GM19025 (cell line): ENCODE measurements around the gene MTRF1L.
A peak's percentile ranks its signal among the peaks of the same experiment; 100 is the strongest.
"Not testable (repeated sequence)": the region's sequence is repeated elsewhere in the genome, so short reads cannot be mapped to it uniquely, and the experiment has no call there.

Experiments used
- ATAC-seq: cut with Tn5 transposase; IDR thresholded peaks from one replicate; pipeline ENCODE4 v1.9.1; 2021; ENCODE audit warnings: mild to moderate bottlenecking, low read depth, moderate library complexity; ENCODE audit not compliant: unreplicated experiment

The MTRF1L gene

DNA sequence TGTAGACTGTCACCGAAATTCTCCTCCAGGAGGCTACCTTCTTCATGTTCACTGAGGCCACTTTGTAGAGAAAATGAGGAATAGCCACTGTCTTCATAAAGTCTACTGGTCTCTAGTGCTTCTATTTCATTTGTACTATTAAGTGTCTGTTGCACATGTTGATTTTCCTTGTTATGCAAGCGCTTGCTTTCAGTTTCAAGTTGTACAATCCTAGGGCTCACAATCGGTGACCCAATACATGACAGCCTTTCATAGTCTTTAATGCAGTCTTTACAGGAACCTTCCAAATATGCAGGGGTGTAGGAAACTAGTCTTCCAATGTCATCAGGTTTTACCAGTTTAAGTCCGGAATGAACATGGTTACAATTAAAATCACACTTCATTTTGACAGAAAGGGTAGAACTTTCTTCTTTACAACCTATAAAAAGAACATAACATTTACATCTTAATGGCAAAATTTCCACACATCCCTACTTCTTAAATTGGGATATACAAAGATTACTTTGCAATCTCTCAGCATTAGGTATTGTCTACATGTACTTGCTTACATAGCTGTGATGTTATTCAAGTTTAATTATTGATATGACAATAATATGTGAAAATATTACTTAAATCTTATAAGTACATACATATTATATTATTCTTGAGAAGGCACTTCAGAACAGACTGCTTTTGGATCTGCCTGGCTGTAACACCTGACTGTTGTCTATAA lies 27.1 kb downstream of the MTRF1L start:
- no peak for ATAC-seq

DNA sequence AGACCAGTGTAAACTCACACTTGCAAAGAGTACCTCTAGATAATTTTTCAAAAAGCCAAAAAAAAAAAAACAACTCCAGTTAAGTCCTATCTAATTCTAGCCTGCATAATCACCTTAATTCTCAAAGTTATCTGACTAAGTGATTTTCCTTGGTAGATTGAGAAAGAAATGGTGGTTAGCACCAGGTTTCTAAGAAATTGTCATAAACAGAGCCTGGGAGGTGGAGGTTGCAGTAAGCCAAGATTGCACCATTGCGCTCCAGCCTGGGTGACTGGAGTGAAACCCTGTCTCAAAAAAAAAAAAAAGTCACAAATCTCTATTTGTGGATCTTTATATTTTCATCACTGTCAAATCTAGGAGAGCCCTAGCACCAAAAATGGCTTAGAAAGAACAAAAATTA lies 28.6 kb downstream of the MTRF1L start:
- ATAC-seq, result no peak

DNA sequence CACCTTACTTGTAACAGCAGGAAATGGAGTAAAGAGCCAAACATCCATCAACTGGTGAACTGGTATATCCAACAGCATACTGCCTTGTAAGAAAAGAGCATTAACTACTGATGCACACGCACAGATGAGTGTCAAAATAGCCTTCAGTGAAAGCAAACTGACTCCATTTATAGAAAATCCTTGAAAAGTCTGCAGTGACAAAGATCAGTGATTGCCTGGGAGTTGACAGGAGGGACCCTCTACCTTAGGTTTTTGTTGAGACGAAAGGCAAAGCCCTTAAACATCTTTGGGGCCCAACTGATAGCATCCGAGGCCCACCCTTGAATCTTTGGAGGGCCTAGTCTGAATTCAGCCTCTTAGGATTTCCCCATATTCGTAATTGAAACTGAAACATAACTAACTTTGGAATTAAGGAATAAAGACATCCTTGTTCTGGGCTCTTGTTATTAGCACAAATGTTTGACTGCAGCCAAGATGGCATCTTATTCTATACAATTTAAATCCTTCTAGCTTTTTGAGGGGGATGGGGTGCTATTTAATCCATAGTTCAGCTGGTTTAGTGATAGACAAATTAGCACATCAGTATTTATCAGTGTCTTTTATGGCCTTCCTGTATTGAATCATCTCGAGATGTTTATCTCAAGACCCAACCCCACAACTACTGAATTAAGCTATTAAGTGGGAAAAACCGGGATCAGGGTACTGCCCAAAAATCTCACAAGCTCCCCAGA lies 32.7 kb downstream of the MTRF1L start:
- ATAC-seq, result no peak

DNA sequence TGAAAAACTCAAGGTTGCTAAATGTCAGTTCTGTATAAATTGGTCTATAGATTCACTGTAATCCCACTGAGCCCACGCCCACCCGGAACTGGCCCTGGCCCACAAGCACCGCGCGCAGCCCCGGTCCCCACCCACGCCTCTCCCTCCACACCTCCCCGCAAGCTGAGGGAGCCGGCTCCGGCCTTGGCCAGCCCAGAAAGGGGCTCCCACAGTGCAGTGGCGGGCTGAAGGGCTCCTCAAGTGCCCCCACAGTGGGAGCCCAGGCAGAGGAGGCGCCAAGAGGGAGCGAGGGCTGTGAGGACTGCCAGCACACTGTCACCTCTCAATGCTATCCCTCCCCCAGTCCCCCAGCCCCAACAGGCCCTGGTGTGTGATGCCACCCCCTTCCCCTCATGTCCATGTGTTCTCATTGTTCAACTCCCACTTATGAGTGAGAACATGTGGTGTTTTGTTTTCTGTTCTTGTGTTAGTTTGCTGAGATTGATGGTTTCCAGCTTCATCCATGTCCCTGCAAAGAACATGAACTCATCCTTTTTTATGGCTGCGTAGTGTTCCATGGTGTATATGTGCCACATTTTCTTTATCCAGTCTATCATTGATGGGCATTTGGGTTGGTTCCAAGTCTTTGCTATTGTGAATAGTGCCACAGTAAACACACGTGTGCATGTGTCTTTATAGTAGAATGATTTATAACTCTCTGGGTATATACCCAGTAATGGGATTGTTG lies 36.2 kb downstream of the MTRF1L start:
- not testable (repeated sequence) for ATAC-seq

DNA sequence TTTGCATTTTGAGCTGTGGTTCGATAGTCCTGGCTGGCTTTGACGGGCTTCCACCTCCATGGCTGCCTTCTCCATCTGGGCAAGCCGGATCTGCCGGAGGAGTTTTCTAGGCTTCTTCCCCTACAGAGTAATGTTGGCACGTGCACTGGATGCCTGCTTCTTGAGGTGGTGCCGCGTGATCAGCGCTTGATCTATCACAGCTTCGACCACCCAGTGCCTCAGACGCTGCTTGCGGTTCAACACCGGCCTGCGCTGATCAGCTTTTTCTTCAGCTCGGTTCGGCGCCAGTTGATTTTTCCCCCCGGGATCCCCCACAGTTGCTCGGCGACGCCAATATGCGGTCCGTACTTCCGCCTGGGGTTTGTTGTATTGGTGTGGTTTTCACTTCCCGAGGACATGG lies 43.2 kb downstream of the MTRF1L start:
- ATAC-seq, result no peak

DNA sequence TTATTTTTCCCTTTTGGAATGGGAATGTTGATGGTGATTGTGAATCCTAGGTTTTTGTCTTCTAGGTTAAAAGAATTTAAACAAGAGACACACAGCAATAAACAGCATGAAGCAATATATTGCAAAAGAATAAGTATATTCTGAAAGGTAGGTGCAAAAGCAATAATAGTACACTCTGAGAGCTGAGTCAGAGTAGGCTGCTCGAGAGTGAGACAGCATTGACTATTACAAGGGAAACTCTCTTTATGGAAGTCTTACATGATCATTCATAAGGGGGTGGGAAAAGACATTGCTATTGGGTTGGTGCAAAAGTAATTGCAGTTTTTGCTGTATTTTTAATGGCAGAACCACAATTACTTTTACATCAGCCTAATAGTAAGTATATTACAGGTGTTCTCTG lies 44.7 kb downstream of the MTRF1L start:
- ATAC-seq, result no peak

DNA sequence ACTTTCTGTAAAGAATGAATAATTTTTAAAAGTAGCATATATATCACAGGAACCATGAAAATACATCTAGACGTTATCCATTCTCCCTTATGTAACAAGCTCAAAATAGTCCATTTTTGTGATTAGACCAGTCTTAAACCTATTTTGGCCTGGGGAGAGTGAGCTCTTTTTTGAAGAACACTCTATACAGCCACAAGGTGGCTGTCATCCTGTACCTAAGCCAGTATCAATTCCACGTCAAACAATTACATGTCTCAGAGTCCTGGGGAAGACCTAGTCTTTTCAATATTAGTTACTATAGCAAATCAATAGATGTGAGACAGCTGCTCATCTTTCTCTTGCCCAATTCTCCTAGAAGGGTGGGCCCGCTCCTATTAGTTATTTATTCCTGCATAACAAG lies 48.1 kb downstream of the MTRF1L start:
- ATAC-seq, result no peak

DNA sequence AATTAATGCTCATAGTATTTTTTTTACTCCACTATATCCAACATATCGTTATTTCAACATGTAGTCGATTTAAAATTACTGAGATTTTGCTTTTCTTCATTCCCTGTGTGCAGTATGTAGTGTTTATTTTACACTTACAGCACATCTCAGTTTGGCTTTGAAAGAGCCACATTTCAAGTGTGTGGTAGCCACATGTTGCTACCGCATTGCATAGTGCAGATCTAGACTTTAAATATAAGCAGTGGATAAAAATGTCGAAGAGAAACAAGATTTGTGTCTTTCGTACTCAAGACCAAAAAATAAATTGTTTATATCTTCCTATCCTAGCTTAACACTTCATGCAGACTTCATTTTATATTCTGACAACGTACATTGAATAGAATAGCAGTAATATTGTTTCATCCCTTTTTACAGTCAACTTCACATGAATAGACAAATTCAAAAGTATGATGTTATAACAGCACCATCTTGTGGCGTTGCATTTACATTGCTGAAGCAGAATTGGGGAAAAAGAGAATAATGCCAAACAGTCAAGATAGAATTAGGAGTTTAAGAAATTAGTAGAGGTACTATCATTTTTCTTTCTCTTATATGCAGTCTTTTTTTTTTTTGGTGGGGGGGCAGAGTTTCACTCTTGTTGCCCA lies 49.5 kb downstream of the MTRF1L start:
- ATAC-seq, result no peak

DNA sequence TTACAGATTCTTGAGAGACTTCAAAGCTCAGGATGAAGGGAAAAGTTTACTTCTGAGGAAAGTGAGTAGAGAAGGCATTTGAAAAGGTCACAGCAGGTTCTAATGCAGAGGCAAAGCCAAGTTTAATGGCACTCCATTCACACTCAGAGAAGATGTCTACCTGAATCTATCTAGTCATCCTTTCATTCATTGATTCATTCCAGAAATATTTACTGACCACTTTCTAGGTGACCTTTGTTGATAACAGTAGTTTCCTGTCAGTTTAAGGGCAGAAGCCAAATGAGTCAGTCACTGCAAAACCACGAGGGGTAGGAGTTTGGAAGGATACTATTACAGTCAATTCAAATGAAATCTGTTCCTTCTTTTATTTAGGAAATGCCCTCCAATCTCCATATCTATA lies 50.5 kb downstream of the MTRF1L start:
- no peak for ATAC-seq

DNA sequence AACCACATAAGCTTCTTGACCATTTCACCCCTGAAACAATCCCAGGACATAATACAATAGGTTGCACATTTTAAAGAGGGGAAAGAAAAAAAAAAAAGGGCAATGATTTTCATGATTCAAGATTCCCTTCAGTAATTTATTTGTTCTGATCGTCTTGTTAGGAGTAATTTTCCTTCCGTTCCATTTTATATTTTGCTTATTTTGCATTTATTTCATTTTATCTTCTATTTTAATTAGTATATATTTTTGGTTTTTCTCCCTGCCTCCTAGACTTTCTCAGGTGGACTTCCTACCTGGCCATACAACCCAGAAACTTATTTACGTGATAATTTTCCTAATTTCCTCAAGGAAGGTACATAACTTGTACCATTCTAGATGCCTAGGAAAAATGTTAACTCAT lies 52.3 kb downstream of the MTRF1L start:
- no peak for ATAC-seq

DNA sequence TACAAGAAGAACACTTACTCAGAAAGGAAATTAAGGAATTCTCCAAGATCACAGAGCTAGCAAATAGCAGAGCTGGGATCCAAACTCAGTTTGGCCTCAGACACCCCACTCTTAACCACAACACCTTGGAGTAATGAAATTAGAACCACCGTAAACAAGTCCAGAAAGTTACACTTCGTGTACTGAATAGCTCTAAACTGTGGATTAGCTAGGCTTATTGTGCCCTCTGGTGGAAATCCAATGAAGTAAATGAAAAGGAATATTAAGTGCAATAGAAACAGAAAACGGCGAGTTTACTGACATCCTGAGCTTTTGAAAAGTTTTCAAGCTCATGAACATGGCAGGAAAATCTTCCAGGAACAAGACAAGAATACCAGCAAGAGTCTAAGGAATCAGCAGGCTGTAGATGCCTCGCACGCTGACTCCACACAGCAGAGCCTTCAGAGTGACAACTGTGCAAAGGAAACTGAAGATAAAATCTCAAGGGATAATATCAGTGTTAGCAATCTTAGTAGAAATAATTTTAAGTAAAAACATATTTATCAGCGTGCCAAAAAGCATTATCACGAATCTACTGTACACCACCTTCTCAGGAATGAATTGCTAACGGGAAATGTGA lies 54.2 kb downstream of the MTRF1L start:
- peak; percentile 74 for ATAC-seq

DNA sequence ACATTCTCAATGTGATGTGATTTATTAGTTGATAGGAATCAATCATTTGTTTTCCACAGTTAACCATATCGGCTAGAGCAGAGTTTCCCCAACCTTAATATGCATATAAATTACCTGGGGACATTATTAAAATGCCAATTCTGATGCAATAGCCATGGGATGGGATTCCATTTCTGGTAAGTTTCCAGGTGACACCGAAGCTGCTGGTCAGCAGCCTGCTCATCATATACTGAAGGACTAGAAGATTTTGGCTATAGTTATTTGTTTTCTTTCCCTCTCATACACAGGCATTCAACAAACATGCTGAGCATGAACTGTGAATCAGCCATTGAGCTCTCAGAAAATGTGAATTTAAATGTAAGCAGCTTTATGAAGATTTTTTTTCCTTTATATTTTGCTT lies 55.5 kb downstream of the MTRF1L start:
- ATAC-seq, result no peak

DNA sequence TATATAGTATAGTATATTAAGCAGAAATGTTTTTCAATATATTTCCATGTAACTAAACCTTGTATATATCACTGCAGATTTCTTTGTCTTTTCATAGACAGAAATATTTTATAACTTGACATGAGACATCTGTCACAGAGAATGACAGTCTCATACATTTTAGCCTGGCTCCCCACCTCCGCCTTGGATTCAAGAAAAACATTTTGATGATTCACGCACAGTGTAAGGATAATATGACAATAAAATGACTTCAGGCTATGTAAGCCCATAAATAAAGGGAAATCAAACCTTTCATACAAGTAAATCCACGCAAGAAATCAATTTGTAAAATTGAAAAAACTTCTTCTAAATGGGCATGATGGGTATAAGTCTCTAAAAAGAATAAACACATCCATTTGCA lies 56.0 kb downstream of the MTRF1L start:
- ATAC-seq, result no peak

DNA sequence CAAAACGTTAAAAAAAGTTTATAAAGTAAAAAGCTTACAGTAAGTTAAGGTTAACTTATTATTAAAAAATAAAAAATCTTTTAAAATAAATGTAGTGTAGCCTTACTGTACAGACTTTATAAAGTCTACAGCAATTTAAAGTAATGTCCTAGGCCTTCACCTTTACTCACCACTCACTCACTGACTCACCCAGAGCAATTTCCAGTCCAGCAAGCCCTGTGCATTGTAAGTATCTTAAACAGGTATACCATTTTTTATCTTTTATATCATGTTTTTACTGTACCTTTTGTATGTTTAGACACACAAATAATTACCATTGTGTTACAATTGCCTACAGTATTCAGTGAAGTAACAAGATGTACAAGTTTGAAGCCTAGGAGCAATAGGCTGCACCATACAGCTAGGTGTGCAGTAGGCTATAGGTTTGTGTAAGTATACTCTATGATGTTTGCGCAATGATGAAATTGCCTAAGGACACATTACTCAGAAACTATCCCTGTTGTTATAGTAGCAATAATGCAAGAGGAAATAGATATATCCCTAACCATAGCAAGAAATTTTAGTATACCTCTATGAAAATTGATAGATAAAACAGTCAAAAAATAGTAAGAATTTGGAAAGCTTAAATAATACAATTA lies 59.1 kb downstream of the MTRF1L start:
- no peak for ATAC-seq

DNA sequence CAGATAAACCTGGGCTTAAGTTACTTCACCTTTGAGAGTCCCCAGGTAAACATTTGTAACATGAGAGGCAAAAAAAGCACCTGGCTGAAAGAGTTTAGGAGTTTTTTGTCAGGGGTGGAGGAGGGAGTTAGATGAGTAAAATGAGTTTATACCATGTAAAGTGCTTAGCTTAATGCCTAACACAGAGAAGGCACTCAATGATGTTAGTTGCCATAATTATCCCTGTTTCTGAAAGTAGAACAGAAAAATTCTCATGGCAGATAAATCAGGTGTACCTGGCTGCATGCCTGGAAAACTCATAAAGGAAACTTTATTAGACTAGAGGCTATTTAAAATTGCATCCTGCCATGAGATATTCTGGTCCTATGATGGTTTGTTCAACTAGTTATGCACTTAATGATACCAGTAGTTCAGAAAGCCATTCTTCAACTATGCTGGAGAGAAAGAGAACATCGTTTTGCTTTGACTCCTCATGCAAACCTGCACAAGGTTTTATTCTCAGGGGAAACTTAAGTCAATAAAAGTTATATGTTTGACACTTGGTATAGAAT lies 60.1 kb downstream of the MTRF1L start:
- ATAC-seq, result no peak

DNA sequence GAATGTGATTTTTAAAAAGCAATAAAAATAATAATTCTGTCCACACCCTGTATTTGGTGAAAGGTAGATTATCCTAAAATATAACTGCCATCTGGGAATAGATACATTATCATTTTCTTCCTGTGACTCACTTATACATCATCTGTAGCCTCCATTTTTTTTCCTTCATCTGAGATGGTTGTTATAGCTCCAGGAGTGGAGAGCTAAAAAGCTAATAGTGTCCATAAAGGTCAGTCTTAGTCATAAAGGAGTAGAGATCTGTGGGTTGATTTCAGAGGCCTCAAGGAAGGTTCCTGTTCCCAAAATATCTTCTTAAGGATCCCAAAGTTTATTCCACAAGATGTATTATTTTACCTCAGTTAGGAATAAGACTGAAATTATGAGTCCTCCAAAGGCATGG lies 60.8 kb downstream of the MTRF1L start:
- no peak for ATAC-seq
